HUES64 (cell line): ENCODE measurements around the gene ADAMTS14.

ENCODE experiments used
- H3K27ac ChIP-seq: 2 replicates; pipeline ENCODE4 v1.7.0; 2013; ENCODE audit warnings: low read depth, low read length, inconsistent platforms
- H3K27me3 ChIP-seq: 2 replicates; pipeline ENCODE4 v1.6.1; 2013; ENCODE audit warnings: mild to moderate bottlenecking, low read length; ENCODE audit not compliant: insufficient read depth
- H3K36me3 ChIP-seq: 2 replicates; pipeline ENCODE4 v1.6.1; 2013; ENCODE audit warnings: mild to moderate bottlenecking, low read length; ENCODE audit not compliant: insufficient read depth
- H3K4me1 ChIP-seq: 2 replicates; pipeline ENCODE4 v1.6.1; 2013; ENCODE audit warnings: mild to moderate bottlenecking, low read length, moderate library complexity; ENCODE audit not compliant: insufficient read depth
- H3K4me3 ChIP-seq: 2 replicates; pipeline ENCODE4 v1.5.1; 2013; ENCODE audit warnings: mild to moderate bottlenecking, low read length, moderate library complexity
- H3K9ac ChIP-seq: 2 replicates; pipeline ENCODE4 v1.6.1; 2013; ENCODE audit warnings: mild to moderate bottlenecking, low read depth, low read length
- H3K9me3 ChIP-seq: 2 replicates; pipeline ENCODE4 v1.6.1; 2013; ENCODE audit warnings: low read depth, low read length; ENCODE audit not compliant: insufficient read depth
- WGBS: fragments of 150-250, 120-280 bp; methylation state at CpG from one replicate; pipeline ENCODE4 v1.1.7; 2013; ENCODE audit warnings: missing lambda C conversion rate; 5-methylcytosine and 5-hydroxymethylcytosine counted together

Gene ADAMTS14

DNA sequence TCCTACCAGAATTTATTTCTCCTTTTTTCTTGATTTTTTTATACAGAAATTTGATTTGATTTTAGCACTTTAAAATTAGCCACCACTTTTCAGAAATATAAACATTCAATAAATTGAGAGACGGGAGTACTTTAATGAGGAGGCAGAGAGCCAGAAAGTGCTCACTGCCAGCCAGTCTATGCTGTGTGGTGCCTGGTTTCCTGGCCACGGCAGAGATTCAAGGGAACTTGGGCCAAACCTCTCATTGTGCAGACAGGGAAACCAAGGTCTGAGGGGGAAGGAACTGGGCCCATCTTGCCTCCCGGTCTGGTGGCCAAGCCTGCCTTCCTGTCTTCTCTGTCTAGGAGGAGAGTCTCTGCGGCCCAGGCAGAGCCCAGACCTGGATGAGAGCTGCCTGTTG lies 25.9 kb downstream of the ADAMTS14 start:
- no peak overlapping the region for H3K27ac ChIP-seq
- 92% methylated on average over 4 of the region's 4 CpGs for WGBS

DNA sequence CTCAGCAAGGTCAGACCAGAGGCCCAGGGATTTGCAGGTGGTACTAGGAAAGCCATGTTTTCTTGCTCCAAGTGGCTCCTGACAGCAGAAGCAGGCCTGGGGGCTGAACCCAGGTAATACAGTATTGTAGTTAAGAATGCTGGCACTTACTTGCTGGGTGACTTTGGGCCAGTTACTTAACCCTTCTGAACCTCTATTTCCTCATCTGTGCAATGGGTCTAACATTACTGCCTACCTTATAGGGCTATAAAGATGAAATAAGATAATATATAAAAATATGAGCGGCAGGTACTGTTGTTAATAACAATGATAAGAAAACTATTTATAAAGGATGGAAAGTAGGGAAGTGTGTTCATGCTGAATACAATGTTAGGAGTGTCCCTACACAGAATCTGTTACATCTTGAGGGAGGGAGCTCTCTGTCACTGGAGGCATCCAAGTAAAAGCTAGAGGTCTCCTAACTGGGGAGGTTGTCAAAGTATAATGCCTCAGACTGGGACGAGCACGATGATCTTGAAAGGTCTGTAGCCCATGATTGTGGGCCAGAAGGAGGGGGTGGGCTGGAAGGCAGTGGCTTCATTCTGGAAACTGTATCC lies 26.9 kb downstream of the ADAMTS14 start:
- no peaks in the 10 kb centered on the region for H3K27me3 ChIP-seq
- H3K9ac ChIP-seq, result no peak overlapping the region
- no peak overlapping the region for H3K4me3 ChIP-seq
- H3K9me3 ChIP-seq, result no peaks in the 10 kb centered on the region
- 94% methylated on average over 3 of the region's 3 CpGs for WGBS
- no peak overlapping the region for H3K27ac ChIP-seq
- no peaks in the 10 kb centered on the region; the same call in 1 of the 2 replicates for H3K4me1 ChIP-seq
- H3K36me3 ChIP-seq, result no peaks in the 10 kb centered on the region

More for the DNA sequence above, 25.9 kb downstream of the ADAMTS14 start:
- Histone ChIP-seq H3K9ac (no peak overlapping the region), H3K27me3 (no peaks in the 10 kb centered on the region), H3K4me1 (no peaks in the 10 kb centered on the region; the same call in 1 of the 2 replicates), H3K4me3 (no peak overlapping the region), H3K36me3 (no peaks in the 10 kb centered on the region), H3K9me3 (no peaks in the 10 kb centered on the region)

DNA sequence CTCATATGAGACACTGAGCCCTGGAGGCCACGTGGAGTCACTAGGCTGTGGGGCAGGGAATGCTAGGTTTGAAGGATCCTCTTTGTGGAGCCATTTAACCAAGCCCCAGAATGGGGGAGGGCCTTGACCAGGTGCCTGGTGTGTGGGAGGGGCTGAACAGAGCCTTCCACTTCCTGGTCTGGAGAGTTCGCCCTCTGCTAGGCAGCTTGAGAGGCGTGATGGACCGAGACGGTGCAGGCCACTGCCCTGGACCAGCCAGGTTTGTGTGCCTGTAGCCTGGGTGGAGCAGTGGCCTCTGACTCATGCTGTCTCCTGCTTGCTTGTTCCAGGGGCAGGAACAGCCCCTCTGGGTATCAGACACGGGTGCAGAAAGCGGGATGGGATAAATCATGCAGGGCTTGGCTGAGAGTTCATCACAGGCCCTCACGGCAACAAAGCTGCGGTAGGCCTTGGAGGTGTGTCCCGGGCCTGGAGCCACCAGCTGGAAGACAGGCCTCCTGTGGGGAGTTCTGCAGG lies 27.4 kb downstream of the ADAMTS14 start:
- Histone ChIP-seq H3K9me3 (no peaks in the 10 kb centered on the region), H3K4me1 (no peaks in the 10 kb centered on the region; the same call in 1 of the 2 replicates), H3K4me3 (no peak overlapping the region), H3K27ac (no peak overlapping the region), H3K9ac (no peak overlapping the region), H3K27me3 (no peaks in the 10 kb centered on the region), H3K36me3 (no peaks in the 10 kb centered on the region)
- 74% methylated on average over 10 of the region's 10 CpGs for WGBS

DNA sequence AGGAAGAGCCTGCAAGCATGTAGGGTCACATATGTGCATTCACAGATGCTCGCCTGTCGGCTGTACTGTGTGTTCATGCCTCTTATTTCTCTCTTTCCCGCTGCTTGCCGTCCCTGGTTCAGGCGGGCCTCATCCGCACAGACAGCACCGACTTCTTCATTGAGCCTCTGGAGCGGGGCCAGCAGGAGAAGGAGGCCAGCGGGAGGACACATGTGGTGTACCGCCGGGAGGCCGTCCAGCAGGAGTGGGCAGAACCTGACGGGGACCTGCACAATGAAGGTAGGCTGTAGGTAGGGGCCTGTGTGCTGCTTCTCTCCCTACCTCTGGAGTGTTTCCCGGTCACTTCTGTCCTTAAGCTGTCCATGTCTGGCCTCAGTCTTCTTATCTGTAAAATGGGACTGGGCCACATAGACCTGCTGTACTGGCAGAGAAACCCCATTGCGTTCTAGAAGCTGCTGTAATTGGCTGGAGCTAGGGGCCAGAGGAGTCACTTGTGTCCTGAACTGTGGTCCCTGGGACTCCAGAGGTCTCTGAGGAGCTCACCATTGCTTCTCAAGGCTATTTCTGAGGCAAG lies 30.0 kb downstream of the ADAMTS14 start:
- no peaks in the 10 kb centered on the region for H3K9me3 ChIP-seq
- H3K27ac ChIP-seq, result no peak overlapping the region
- 95% methylated on average over 15 of the region's 15 CpGs for WGBS
- no peaks in the 10 kb centered on the region; the same call in 1 of the 2 replicates for H3K4me1 ChIP-seq
- H3K4me3 ChIP-seq, result no peak overlapping the region
- H3K9ac ChIP-seq, result no peak overlapping the region
- H3K27me3 ChIP-seq, result no peaks in the 10 kb centered on the region
- no peaks in the 10 kb centered on the region for H3K36me3 ChIP-seq

DNA sequence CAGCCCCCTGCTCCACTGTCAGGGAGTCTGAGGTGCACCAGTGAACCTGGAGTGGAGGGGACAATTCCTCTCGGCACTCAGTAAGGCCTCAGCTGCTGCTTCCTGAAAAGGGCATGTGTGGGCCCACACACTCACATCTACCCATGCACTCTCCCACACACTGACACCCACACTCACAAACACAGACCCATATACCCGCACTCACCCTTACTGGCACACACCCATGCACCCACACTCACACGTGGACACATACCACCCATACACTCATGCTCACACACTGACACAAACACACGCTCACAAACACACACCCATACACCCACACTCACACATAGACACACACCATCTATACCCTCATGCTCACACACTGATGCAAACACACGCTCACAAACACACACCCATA lies 31.9 kb downstream of the ADAMTS14 start:
- H3K36me3 ChIP-seq, result no peaks in the 10 kb centered on the region
- no peak overlapping the region for H3K27ac ChIP-seq
- no peak overlapping the region for H3K9ac ChIP-seq
- H3K9me3 ChIP-seq, result no peaks in the 10 kb centered on the region
- 91% methylated on average over 5 of the region's 5 CpGs for WGBS
- H3K4me1 ChIP-seq, result no peaks in the 10 kb centered on the region; the same call in 1 of the 2 replicates
- H3K27me3 ChIP-seq, result no peaks in the 10 kb centered on the region
- H3K4me3 ChIP-seq, result no peak overlapping the region

DNA sequence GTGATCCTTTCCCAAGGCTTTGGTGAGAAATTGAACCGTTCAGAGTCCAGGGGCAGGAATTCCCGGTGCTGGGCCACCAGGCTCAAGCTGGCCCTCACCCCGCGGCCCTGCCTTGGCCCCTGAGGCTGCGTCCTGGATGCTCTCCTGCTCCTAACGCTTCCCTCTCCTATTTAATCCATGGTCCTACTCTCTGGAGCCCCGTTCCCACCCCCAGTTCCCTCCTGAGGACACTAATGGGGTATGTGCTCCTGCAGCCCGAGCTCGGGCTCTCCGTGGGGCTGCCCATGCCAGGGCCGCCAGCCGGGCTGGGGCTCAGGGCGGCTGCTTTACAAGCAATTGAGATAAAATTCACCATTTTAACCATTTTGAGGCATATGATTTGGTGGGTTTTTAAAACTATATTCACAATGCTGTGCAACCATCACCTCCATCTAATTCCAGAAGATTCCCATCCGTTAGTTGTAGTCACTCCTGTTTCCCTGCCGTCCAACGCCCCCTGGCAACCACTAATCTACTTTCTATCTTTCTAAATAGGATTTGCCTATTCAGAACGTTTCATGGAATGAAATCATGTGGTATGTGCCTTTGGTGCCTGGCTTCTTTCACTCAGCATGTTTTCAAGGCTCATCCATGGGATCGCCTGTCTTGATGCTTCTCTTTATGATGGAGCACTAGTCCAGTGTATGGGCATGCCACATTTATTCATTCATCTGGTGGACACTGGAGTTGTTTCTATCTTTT lies 33.0 kb downstream of the ADAMTS14 start:
- no peaks in the 10 kb centered on the region for H3K9me3 ChIP-seq
- H3K9ac ChIP-seq, result no peak overlapping the region
- no peak overlapping the region for H3K4me3 ChIP-seq
- no peaks in the 10 kb centered on the region for H3K4me1 ChIP-seq
- no peak overlapping the region for H3K27ac ChIP-seq
- H3K36me3 ChIP-seq, result no peaks in the 10 kb centered on the region
- WGBS, result 91% methylated on average over 18 of the region's 18 CpGs
- no peaks in the 10 kb centered on the region for H3K27me3 ChIP-seq

DNA sequence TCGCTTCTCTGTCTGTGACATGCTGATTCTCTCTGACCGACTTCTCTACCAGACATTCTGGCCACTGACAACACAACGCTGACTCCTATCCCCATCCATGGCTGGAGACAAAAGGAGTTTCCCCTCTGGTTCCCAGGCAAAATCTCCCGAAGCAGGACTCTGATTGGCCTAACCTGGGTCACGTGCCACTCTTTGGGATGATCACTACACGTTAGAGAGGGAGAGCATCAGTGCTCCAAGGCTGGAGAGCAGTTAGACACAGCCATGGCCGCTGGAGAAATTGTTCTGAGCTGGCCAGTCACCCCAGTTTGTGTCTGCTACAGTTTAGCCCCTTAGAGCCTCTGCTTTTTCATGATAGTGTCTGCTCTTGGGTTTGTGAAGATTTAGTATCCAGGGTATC lies 38.9 kb downstream of the ADAMTS14 start:
- Histone ChIP-seq H3K9me3 (no peaks in the 10 kb centered on the region), H3K36me3 (no peaks in the 10 kb centered on the region), H3K4me1 (peaks cover 6% of the 10 kb centered on the region; the same call in 1 of the 2 replicates), H3K27me3 (no peaks in the 10 kb centered on the region), H3K27ac (no peak overlapping the region), H3K4me3 (no peak overlapping the region), H3K9ac (no peak overlapping the region)
- WGBS, result 86% methylated on average over 7 of the region's 7 CpGs

DNA sequence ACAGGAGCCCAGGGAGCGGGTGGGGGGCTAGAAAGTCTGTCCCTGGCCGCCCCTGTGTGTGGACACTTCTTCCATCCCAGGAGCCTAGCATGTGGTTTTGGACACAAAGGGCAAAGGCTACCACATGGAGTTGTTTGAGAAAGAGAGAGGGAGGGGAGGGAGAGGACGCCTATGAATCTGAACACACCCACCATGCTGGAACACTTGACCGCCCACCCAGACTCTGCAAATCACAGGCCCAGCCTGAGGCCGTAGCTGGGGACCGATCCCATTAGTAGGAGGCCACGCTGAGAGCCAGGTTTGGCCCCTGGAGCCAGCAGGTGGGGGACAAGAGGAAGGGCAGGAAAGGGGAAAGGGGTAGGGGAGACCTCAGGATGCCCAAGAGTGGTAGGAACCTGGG lies 39.6 kb downstream of the ADAMTS14 start:
- Histone ChIP-seq H3K9me3 (no peaks in the 10 kb centered on the region), H3K36me3 (no peaks in the 10 kb centered on the region), H3K4me1 (peaks cover 11% of the 10 kb centered on the region; the same call in 1 of the 2 replicates), H3K4me3 (no peak overlapping the region), H3K27me3 (no peaks in the 10 kb centered on the region), H3K27ac (no peak overlapping the region), H3K9ac (no peak overlapping the region)
- WGBS, result 89% methylated on average over 7 of the region's 7 CpGs

DNA sequence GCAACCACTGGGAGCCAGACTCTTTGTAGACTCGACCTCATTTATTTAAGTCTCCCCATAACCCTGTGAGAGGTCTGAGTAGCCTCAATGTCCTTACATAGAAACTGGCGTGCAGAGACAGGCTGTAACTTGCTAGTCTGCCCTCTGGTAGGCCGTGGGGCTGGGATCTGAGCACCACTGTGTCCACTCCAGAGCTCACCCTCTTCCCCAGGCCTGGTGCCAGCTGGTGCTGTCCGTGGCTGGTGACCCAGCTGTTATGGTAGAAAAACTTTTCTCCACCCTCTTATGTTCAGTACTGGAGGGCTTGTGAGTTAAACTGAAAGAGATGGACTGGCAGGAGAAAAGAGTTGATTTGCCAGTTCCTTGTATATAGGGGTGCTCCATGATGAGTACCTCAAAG lies 41.9 kb downstream of the ADAMTS14 start:
- no peaks in the 10 kb centered on the region for H3K27me3 ChIP-seq
- 84% methylated on average over 4 of the region's 4 CpGs for WGBS
- no peak overlapping the region for H3K9ac ChIP-seq
- H3K4me1 ChIP-seq, result peaks cover 11% of the 10 kb centered on the region; the same call in 1 of the 2 replicates
- no peaks in the 10 kb centered on the region for H3K9me3 ChIP-seq
- H3K4me3 ChIP-seq, result no peak overlapping the region
- no peak overlapping the region for H3K27ac ChIP-seq
- H3K36me3 ChIP-seq, result no peaks in the 10 kb centered on the region

DNA sequence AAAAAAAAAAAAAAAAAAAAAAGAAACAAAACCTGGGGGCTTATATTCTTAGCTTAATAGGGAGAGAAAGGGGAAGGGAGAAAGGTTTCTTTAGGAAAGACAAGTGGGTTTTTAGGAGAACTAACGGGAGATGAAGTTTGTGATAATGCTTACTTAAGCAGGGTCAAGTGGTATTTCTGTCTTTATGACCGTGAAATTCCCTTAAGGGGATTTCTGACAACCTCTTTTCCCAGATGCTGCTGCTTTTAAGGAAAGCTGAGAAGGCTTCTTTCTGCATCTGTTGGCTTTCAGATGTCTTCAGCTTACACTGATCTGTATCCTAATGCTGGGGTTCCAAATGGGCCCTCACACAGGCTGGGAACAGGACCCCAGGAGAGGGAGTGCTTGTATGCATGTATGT lies 42.6 kb downstream of the ADAMTS14 start:
- Histone ChIP-seq H3K4me3 (no peak overlapping the region), H3K27me3 (no peaks in the 10 kb centered on the region), H3K27ac (no peak overlapping the region), H3K4me1 (peaks cover 11% of the 10 kb centered on the region; the same call in 1 of the 2 replicates), H3K36me3 (no peaks in the 10 kb centered on the region), H3K9ac (no peak overlapping the region), H3K9me3 (no peaks in the 10 kb centered on the region)
- 84% methylated on average over 2 of the region's 2 CpGs for WGBS
